Endodermal cell (in vitro differentiated cells): ENCODE results near the gene RLBP1. TPM values are rescaled to one million over a fixed set of nuclear protein-coding genes. Genes with fewer than 3 reads are reported as not detected.

Experiments
- DNase-seq: peaks from one replicate; pipeline ENCODE4 v3.0.0-alpha.2; 2017
- H3K27ac ChIP-seq: 2 replicates; pipeline ENCODE4 v1.5.1; 2013; ENCODE audit warnings: mild to moderate bottlenecking, low read depth, low read length, moderate library complexity
- H3K27me3 ChIP-seq: 2 replicates; pipeline ENCODE4 v1.6.1; 2013; ENCODE audit warnings: mild to moderate bottlenecking, low read length, moderate library complexity; ENCODE audit not compliant: insufficient read depth, control insufficient read depth, poor library complexity, severe bottlenecking
- H3K36me3 ChIP-seq: 2 replicates; pipeline ENCODE4 v1.7.0; 2013; ENCODE audit warnings: mild to moderate bottlenecking, low read length, moderate library complexity; ENCODE audit not compliant: control insufficient read depth, insufficient read depth
- H3K4me1 ChIP-seq: one replicate; pipeline ENCODE4 v1.7.0; 2013; ENCODE audit warnings: low read length; ENCODE audit not compliant: control insufficient read depth, insufficient read depth
- H3K4me3 ChIP-seq: 2 replicates; pipeline ENCODE4 v1.5.1; 2013; ENCODE audit warnings: mild to moderate bottlenecking, low read length, moderate library complexity
- H3K9ac ChIP-seq: 2 replicates; pipeline ENCODE4 v1.6.1; 2013; ENCODE audit warnings: mild to moderate bottlenecking, low read length, moderate library complexity; ENCODE audit not compliant: poor library complexity, severe bottlenecking; ENCODE audit errors: extremely low read depth
- H3K9me3 ChIP-seq: 2 replicates; pipeline ENCODE4 v1.6.1; 2013; ENCODE audit warnings: mild to moderate bottlenecking, low read length, moderate library complexity; ENCODE audit not compliant: control insufficient read depth
- H3K27ac Mint-ChIP-seq: 2 replicates; pipeline ENCODE4 v1.8.0; 2020; ENCODE audit warnings: mixed read lengths
- H3K27me3 Mint-ChIP-seq: 2 replicates; pipeline ENCODE4 v1.8.0; 2021; ENCODE audit warnings: mild to moderate bottlenecking, mixed read lengths; ENCODE audit not compliant: insufficient read depth
- H3K36me3 Mint-ChIP-seq: 2 replicates; pipeline ENCODE4 v1.8.0; 2020; ENCODE audit warnings: low read depth, mixed read lengths
- H3K4me1 Mint-ChIP-seq: 2 replicates; pipeline ENCODE4 v1.8.0; 2020; ENCODE audit warnings: mixed read lengths
- H3K4me3 Mint-ChIP-seq: 2 replicates; pipeline ENCODE4 v1.8.0; 2020; ENCODE audit warnings: mild to moderate bottlenecking, moderate library complexity, mixed read lengths
- H3K9me3 Mint-ChIP-seq: 2 replicates; pipeline ENCODE4 v1.8.0; 2020; ENCODE audit warnings: mild to moderate bottlenecking, mixed read lengths
- WGBS, 2 experiments: methylation state at CpG; one replicate each; pipeline versions ENCODE4 v1.1.5 to v1.1.7; 2013; ENCODE audit warnings: missing lambda C conversion rate in 2 of 2, mixed read lengths in 1 of 2; ENCODE audit not compliant: insufficient coverage in 1 of 2, insufficient read length in 1 of 2; 5-methylcytosine and 5-hydroxymethylcytosine counted together
- total RNA-seq, 2 donors: library from RNA; stranded (reverse); fragmentation: NEBNext Ultra II Directional in 1 of 2; extraction: Animal tissue kit (Norgen Biotek cat#: 25700) in 1 of 2; gene quantifications; 2 replicates in 1 of 2; 3 replicates in 1 of 2; pipeline ENCODE4 v1.2.1, GENCODE V29; 2021
- TF ChIP-seq, protein P1 (sequence below): fragments of 200-600 bp; sonication (generic); conservative IDR thresholded peaks from 2 replicates; pipeline ENCODE4 v1.5.0; 2021; ENCODE audit warnings: antibody characterized with exemption, mild to moderate bottlenecking

The RLBP1 gene
- total RNA-seq, 2 donors from 2014 or later: not detected

DNA sequence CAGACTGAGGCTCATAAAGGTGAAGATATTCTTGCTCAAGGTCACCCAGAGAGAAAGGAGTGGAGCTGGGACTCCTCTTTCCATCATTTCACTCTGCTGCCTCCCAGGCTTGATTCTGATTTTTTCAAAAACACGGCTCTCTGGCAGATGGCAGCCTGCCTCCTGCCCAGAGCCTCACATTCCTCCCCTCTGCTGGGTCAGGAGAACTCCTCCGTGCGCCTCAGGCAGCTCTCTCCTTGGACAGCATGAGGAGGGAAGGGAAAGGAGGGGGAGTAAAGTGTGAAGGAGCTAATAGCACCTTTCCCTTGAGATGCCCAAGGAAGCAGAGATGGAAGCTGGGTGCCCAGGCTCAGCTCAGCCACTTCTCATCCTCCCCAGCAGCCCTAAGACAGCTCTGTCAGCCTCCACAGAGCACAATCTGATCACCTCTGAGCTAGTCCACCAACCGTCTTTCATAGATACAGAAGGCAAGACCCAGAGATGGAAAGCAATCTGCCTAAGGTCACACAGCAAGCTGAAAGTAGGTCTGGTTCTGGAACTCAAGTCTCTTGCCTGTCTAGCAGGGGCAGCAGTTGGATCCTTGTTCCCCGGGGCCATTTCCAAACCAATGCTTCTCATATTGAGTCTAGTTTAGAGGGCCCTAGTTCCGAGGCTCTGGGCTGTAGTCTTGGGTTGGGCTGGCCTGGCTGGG lies 3.5 kb downstream of the RLBP1 start:
- no peaks in the 10 kb centered on the region for H3K9me3 ChIP-seq
- WGBS, 2 experiments: 75 to 84% methylated on average over 2 to 5 of the region's 6 CpGs

DNA sequence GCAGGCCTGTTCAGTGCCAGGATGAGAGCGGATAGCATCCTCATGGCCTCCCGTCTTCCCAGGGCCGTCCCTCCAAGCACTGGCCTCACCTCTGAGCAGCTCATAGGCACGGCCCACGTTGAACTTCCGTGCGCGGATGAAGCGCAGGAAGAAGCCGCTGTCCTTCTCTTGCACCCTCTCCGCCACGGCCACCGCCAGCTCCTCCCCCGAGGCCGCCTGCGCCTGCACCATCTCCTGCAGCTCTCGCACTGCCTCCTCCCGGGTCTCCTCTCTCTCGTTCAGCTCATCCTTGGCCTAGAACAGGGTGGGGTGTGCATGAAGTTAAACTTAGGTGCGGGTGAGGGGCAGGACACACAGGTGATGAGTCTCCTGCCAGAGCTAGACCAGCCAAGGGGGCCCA lies 4.3 kb downstream of the RLBP1 start:
- peaks cover 2% of the 10 kb centered on the region for H3K27me3 Mint-ChIP-seq
- DNase-seq: no peak
- no peaks in the 10 kb centered on the region for H3K9me3 Mint-ChIP-seq
- Histone ChIP-seq H3K36me3 (no peaks in the 10 kb centered on the region), H3K27me3 (no peaks in the 10 kb centered on the region), H3K9me3 (no peaks in the 10 kb centered on the region), H3K4me1 (no peaks in the 10 kb centered on the region), H3K4me3 (no peak overlapping the region), H3K9ac (no peak overlapping the region), H3K27ac (no peak overlapping the region)
- H3K4me3 Mint-ChIP-seq: no peak overlapping the region
- H3K36me3 Mint-ChIP-seq: no peaks in the 10 kb centered on the region
- WGBS, 2 experiments: 91 to 96% methylated on average over 13 to 20 of the region's 20 CpGs
- no peak overlapping the region for H3K27ac Mint-ChIP-seq
- H3K4me1 Mint-ChIP-seq: peaks cover 4% of the 10 kb centered on the region
- TF ChIP-seq, protein P1, sequence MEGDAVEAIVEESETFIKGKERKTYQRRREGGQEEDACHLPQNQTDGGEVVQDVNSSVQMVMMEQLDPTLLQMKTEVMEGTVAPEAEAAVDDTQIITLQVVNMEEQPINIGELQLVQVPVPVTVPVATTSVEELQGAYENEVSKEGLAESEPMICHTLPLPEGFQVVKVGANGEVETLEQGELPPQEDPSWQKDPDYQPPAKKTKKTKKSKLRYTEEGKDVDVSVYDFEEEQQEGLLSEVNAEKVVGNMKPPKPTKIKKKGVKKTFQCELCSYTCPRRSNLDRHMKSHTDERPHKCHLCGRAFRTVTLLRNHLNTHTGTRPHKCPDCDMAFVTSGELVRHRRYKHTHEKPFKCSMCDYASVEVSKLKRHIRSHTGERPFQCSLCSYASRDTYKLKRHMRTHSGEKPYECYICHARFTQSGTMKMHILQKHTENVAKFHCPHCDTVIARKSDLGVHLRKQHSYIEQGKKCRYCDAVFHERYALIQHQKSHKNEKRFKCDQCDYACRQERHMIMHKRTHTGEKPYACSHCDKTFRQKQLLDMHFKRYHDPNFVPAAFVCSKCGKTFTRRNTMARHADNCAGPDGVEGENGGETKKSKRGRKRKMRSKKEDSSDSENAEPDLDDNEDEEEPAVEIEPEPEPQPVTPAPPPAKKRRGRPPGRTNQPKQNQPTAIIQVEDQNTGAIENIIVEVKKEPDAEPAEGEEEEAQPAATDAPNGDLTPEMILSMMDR: no peak

More for the DNA sequence above, 3.5 kb downstream of the RLBP1 start:
- no peak overlapping the region for H3K27ac Mint-ChIP-seq
- Histone ChIP-seq H3K4me1 (no peaks in the 10 kb centered on the region), H3K27ac (no peak overlapping the region), H3K36me3 (no peaks in the 10 kb centered on the region), H3K27me3 (no peaks in the 10 kb centered on the region), H3K9ac (no peak overlapping the region), H3K4me3 (no peak overlapping the region)
- no peaks in the 10 kb centered on the region for H3K9me3 Mint-ChIP-seq
- peaks cover 2% of the 10 kb centered on the region for H3K27me3 Mint-ChIP-seq
- H3K4me3 Mint-ChIP-seq: no peak overlapping the region
- TF ChIP-seq, protein P1: no peak
- H3K4me1 Mint-ChIP-seq: peaks cover 4% of the 10 kb centered on the region
- no peaks in the 10 kb centered on the region for H3K36me3 Mint-ChIP-seq
- DNase-seq: no peak

DNA sequence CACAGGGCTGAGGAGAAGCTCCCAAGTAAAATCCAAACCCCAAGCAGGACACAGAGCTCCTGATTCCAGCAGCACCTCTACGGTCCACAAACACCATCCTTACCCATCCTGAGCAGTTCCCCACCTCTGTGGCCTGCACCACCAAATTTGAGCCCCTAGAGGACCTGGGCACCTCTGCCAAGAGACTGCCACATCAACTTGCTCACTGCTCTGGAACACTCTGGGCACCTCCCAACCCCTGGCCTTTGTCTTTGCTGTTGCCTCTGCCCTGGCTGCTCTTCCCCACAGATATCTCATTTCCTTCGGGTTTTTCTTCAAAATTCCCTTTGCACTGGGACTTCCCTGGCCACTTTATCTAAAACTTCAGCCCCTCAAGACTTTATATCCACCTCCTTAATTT lies 5.8 kb downstream of the RLBP1 start:
- H3K4me3 ChIP-seq: no peak overlapping the region
- no peaks in the 10 kb centered on the region for H3K4me1 ChIP-seq
- Mint-ChIP-seq H3K4me3 (no peak overlapping the region), H3K36me3 (no peaks in the 10 kb centered on the region), H3K27me3 (peaks cover 2% of the 10 kb centered on the region), H3K9me3 (no peaks in the 10 kb centered on the region), H3K4me1 (no peaks in the 10 kb centered on the region), H3K27ac (no peak overlapping the region)
- no peaks in the 10 kb centered on the region for H3K36me3 ChIP-seq
- no peaks in the 10 kb centered on the region for H3K9me3 ChIP-seq
- DNase-seq: no peak
- WGBS, 2 experiments: 89 to 91% methylated on average over 1 to 2 of the region's 2 CpGs
- no peak overlapping the region for H3K27ac ChIP-seq
- no peaks in the 10 kb centered on the region for H3K27me3 ChIP-seq
- H3K9ac ChIP-seq: no peak overlapping the region
- TF ChIP-seq, protein P1: no peak
